ENCODE results near the gene EIF3K. TPM values are rescaled to one million over a fixed set of nuclear protein-coding genes. Genes with fewer than 3 reads are reported as not detected.

EIF3K gene
- polyA plus RNA-seq, 3 donors = 314 to 356 (median 326) TPM

GRCh38 chr19:38638461-38638860, 19.5 kb downstream of the EIF3K start:
- DNase-seq (ENCODE audit: extremely low read depth in 1 of 11, low read depth in 9 of 11, low spot score in 4 of 11) = no peak

GRCh38 chr19:38639679-38640078, 20.7 kb downstream of the EIF3K start:
- DNase-seq (ENCODE audit: extremely low read depth in 1 of 11, low read depth in 9 of 11, low spot score in 4 of 11) = no peak

- no peak for DNase-seq (ENCODE audit: extremely low read depth in 1 of 11, low read depth in 9 of 11, low spot score in 4 of 11)
These were observed 21.4 kb downstream of the EIF3K start for GRCh38 chr19:38640368-38640767.

- DNase-seq (ENCODE audit: extremely low read depth in 1 of 11, low read depth in 9 of 11, low spot score in 4 of 11) = no peak
These were observed 23.2 kb downstream of the EIF3K start for GRCh38 chr19:38642176-38642575.

- DNase-seq (ENCODE audit: extremely low read depth in 1 of 11, low read depth in 9 of 11, low spot score in 4 of 11) = no peak
These were observed 25.7 kb downstream of the EIF3K start for GRCh38 chr19:38644719-38645118.

- peak; percentile 89 to 98 (median 95) for DNase-seq (ENCODE audit: extremely low read depth in 1 of 11, low read depth in 9 of 11, low spot score in 4 of 11)
These were observed 28.5 kb downstream of the EIF3K start, which contains the start of gene ACTN4 for GRCh38 chr19:38647368-38647965. ACTN4 (plus strand) TSS chr19:38647649; CDS start chr19:38647746, 97 bp downstream.

GRCh38 chr19:38647966-38648768, 29.2 kb downstream of the EIF3K start:
- no peak for DNase-seq (ENCODE audit: extremely low read depth in 1 of 11, low read depth in 9 of 11, low spot score in 4 of 11)

- DNase-seq (ENCODE audit: extremely low read depth in 1 of 11, low read depth in 9 of 11, low spot score in 4 of 11) = no peak
These were observed 29.8 kb downstream of the EIF3K start for GRCh38 chr19:38648769-38649304.

- no peak for DNase-seq (ENCODE audit: extremely low read depth in 1 of 11, low read depth in 9 of 11, low spot score in 4 of 11)
These were observed 30.6 kb downstream of the EIF3K start for GRCh38 chr19:38649305-38650171.

GRCh38 chr19:38650172-38650775, 31.3 kb downstream of the EIF3K start:
- no peak for DNase-seq (ENCODE audit: extremely low read depth in 1 of 11, low read depth in 9 of 11, low spot score in 4 of 11)

- no peak for DNase-seq (ENCODE audit: extremely low read depth in 1 of 11, low read depth in 9 of 11, low spot score in 4 of 11)
These were observed 32.1 kb downstream of the EIF3K start for GRCh38 chr19:38650911-38651584.

GRCh38 chr19:38653028-38653571, 34.1 kb downstream of the EIF3K start:
- DNase-seq (ENCODE audit: extremely low read depth in 1 of 11, low read depth in 9 of 11, low spot score in 4 of 11) = no peak

GRCh38 chr19:38654628-38655055, 35.7 kb downstream of the EIF3K start:
- DNase-seq (ENCODE audit: extremely low read depth in 1 of 11, low read depth in 9 of 11, low spot score in 4 of 11) = no peak

GRCh38 chr19:38655148-38655824, 36.3 kb downstream of the EIF3K start:
- no peak for DNase-seq (ENCODE audit: extremely low read depth in 1 of 11, low read depth in 9 of 11, low spot score in 4 of 11)

- DNase-seq (ENCODE audit: extremely low read depth in 1 of 11, low read depth in 9 of 11, low spot score in 4 of 11) = no peak
These were observed 37.4 kb downstream of the EIF3K start for GRCh38 chr19:38656171-38656981.

GRCh38 chr19:38657633-38658222, 38.7 kb downstream of the EIF3K start:
- no peak for DNase-seq (ENCODE audit: extremely low read depth in 1 of 11, low read depth in 9 of 11, low spot score in 4 of 11)

Data from renal cortex interstitium (tissue), 11 donors.